GM13976 (cell line): ENCODE results near the gene SLC7A6.
A peak's percentile ranks its signal among the peaks of the same experiment; 100 is the strongest.

Source experiments
- DNase-seq: peaks from one replicate; pipeline ENCODE4 v3.0.0; 2012; ENCODE audit warnings: low spot score
- CTCF ChIP-seq: IDR thresholded peaks from 2 replicates; pipeline ENCODE4 v1.5.1; 2012; ENCODE audit warnings: borderline replicate concordance, mild to moderate bottlenecking; ENCODE audit not compliant: insufficient read depth; ENCODE audit errors: extremely low read depth, missing control alignments, control extremely low read depth
- in situ Hi-C: fragments of 300-500 bp; cut with MboI; formaldehyde crosslinking; loops from one replicate; pipeline ENCODE4 v1.12.0; 2022; ENCODE audit warnings: low sequenced_read_pairs, mixed read lengths, inconsistent platforms; ENCODE audit not compliant: unreplicated experiment

Gene SLC7A6

DNA sequence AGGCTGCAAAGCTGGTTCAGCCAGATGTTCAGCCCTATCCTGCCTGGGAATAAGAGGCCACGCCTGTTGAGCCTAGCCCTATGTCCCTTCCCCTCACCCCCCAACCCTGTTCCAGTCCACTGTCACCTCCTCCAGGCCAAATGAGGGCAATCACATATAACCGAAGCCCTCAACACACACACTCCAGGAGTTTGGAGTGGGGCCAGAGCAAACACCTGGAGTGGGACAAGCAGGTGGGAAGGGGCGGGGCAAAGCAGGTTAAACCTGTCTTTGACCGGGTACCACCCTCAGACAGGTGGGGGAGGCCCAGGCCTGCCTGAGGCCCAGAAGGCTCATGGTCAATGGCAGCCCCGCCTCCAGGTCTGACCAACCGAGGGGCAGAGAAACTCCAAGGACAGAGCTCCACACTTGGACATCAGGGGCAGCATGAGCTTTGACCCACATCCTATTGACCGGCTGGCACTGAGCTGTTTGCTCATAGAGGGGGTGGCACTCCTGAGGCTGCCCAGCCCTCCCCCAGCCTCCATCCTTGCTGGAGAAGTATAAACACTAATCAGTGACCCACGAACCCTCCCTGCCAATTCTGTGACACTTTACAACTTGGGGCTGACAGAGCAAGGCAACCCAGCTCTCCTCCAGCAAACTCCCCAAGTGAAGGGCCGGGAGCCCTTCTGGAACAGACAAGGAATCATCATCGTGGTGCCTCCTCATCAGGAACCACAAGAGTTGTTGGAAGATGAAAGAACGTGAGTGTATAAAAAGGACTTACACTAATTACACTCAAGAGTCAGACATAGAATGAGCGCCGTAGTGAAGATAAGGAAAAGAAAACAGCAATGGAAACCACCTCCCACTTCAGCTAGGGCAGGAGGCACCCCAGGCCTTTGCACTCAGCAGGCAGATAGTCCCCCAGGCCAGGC is 29.9 kb upstream of the SLC7A6 start:
- no peak for TF ChIP-seq CTCF
- no peak for DNase-seq
- in situ Hi-C loops, result no loop called here

GRCh38 chr16:68235108-68235886 is 29.0 kb upstream of the SLC7A6 start:
- in situ Hi-C loops, result no loop called here
- DNase-seq, result no peak
- no peak for TF ChIP-seq CTCF

DNA sequence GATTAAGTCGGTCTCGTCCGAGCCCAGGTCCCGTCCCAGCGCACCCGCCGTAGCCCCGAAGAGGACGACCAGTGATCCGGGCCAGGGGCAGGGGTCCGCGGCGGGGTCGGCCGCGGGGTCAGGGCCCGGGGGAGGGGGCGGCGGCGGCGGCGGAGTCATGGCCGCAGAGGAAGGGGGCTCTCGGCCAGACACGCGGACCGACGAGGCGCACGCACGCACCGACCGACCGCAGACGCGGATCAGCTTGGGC is 28.5 kb upstream of the SLC7A6 start, which contains the start of gene ESRP2:
Gene ESRP2 (minus strand): TSS at position 241 of the 250 bp plus-strand sequence. CDS start 82 bp downstream, at position 159.
- TF ChIP-seq CTCF, result no peak
- DNase-seq, result no peak
- in situ Hi-C loops, result no loop called here

DNA sequence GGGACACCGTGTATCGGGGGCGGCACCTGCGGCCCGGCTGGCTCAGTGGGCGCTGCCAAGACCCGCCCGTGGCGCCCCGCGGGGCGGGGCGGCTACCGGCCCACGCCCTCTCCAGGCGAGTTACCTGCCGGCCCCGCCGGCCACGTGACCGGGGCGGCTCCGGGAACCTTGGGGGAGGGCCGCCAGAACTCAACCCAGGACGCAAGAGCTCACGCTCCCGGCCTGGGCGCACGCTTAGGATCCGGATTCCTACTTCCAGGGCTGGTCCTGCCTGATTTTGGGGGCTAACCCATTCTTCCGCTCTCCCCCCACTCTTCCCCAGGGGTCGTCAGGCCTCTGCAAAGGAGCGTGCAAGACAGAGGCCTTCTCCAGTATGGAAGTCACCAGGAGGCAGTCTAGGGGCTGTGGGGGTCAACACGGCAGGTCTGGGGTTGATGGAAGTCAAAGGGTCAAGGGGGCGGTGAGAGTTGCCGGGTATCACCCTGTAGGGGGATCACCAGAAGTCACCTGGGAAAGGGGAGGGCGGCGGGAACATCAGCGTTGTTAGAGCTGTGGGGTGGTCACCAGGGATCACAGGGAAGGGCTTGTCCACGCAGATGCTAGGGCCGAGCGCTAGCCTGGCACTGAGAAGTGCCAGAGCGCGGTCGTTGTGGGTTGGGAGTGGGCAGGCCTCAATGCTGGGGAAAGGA is 28.0 kb upstream of the SLC7A6 start:
- DNase-seq, result peak; percentile 74
- in situ Hi-C loops, result no loop called here
- no peak for TF ChIP-seq CTCF

DNA sequence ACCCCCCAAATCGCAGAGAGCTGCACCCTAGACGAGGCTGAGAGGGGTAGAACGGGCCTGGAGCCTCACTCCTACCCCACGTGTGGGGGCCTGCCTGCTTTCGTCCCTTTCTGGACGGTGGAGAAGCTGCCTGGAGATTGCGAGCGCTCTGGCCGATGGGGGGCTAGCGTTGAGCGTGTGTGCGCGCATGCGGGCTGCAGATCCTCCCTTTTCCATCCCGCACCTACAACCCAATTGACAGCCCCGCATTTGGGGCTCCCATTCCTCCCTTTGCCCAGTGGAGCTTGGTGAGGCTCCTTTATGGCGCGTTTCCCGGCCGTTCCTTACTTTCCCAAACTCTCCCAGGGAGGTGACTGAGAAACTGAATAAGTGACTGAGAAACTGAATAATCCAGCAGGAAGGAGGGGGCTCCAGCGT is 27.5 kb upstream of the SLC7A6 start:
- TF ChIP-seq CTCF, result no peak
- peak; percentile 58 for DNase-seq
- in situ Hi-C loops, result no loop called here

DNA sequence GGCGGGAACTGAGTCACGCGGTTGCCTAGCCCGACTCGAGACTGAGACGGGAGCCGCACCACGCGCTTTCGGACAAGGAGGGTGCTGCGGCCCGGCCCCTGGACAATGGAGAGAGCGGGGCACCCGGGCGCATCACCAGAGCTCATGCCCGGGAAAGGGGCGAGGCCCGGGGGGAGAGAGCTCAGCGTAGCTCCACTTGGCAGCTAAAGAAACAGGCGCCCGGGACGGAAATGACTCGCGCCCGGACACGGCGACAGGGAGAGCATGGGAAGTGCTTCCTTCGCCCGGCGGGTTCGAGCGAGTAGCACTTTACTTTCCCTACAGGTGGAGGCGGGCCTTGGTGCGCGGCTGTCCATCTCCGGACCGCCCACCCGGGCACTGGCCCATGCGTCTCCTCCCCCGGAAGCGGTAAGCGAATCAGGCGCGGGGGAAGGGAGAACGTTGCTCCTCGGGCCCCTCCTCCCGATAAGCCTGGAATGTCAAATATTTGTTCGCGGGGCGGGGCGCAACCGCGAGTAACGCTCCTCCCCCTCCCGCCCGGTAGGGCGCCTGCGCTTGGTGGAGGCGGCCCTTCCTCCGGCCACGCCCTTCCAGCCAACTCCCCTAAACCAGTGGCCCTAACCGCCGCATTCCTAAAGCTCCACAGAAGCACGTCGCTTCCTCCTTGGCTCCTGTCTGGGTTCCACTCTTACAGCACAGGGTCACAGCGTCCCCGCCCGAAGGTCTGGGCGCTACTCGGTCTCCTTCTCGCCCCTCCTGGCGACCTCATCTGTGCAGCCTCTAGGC is 26.9 kb upstream of the SLC7A6 start:
- TF ChIP-seq CTCF, result no peak
- DNase-seq, result peak; percentile 99
- in situ Hi-C loops, result no loop called here
